HuH-7.5 (cell line): Measurements from ENCODE around the gene PAX7.
A peak's percentile ranks its signal among the peaks of the same experiment; 100 is the strongest.
"Not testable (repeated sequence)": the region's sequence is repeated elsewhere in the genome, so short reads cannot be mapped to it uniquely, and the experiment has no call there.

Source experiments
- DNase-seq: peaks from one replicate; pipeline ENCODE4 v3.0.0; 2011; ENCODE audit warnings: low spot score

Gene PAX7

DNA sequence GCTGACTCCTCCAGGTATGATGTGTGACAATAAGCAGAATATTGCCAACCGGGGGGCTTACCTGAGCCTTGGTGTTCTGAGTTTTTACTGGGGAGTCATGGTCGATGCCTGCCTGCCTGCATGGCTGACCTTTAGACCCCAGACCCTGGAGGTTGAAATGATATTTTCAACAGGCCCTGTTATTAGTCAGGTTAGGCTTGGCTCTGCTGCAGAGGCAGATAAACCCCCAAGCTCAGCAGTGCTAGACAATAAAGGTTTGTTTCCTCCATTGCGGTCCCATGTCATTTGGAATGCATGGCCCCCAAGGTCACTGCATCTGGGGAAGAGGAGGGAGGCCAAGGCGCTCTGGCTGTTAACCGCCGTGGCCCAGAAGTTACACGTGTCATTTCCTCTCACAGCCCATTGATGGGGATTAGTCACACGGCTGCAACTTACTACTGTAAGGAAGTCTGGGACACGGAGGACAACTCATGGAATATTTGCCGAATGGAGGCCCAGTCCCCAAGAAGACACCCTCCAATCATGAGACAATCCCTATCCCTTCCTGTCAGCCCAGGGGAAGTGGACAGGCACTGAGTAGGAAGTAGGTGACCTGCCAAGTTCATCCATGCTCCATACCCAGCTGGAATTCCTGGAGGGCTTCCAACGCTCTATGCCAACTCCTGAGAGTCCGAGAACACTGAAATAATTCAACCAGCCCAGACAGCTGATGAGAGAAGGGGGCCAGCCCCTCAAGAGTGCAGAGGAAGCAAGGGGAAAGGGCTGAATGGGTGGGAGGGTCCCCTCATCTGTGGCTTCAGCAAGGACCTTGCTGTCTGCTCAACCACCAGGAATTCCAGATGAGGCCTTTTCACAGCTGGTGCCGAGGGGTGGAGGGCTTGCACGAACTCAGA lies 131.5 kb downstream of the PAX7 start:
- no peak for DNase-seq

DNA sequence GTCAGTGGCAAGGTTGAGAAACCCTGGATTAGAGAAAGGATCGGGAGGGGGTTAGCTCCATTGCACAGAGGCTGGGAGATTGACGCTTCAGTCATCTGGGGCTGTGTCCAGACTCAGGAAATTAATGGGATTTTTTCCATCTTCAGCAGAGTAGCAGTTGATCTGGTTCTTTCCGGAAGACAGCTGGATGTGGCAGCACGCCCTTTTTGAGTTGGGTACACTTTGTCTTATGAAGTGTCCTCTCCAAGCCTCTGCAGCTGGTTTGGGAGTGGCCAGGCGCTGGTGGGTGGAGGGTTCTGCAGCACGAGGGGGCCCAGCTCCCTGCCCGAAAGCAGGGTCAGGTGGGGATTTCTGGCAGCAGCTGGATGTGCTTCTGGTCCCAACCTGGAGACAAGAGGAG lies 133.7 kb downstream of the PAX7 start:
- DNase-seq = no peak

DNA sequence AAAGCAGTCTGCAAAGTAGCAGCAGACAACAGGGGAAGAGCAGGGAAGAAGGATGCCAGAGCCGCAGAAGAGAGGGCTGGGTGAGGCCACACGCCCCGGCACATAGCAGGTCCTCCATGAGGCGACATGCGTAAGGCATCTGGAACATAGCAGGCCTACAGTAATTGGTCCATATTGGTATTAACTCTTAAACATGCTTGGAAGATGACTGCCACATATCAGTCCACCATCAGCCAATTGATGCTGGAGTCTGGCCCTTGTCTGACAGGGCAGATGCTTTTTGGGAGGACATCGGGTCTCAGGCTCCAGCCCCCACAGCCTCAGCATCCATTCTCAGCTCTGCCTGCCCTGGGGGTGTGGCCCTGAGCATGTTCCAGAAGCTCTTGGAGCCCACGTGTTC lies 135.1 kb downstream of the PAX7 start:
- no peak for DNase-seq

DNA sequence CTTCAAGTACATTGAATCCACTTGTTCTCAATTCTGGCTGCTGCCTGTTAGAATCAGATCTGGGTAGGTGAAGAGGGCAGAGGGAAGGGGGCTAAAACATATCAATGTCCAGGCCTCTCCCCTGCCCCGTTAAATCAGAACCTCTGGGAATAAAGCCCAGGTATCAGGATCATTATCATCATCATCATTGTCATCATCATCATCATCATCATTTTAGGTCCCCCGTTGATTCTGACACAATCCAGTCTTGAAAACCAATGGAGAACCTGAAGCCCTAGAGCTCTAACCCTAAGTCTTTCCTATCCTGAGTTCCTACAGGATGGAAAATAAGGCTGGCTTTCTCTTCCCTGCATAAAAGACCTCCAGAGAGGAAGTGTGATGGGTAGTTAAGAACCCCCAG lies 135.7 kb downstream of the PAX7 start:
- DNase-seq = no peak

DNA sequence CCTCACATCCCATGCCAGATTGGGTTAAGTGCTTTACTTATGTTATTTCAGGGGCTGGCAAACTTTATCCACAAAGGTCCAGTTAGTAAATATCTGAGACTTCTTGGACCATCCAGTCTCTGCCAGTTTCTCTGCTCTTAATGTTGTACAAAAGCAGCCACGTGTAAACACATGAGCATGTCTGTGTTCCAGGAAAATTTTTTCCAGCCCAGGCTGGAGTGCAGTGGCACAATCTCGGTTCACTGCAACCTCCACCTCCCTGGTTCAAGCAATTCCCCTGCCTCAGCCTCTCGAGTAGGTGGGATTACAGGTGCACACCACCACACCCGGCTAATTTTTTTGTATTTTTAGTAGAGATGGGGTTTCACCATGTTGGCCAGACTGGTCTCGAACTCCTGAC lies 136.9 kb downstream of the PAX7 start:
- not testable (repeated sequence) for DNase-seq

DNA sequence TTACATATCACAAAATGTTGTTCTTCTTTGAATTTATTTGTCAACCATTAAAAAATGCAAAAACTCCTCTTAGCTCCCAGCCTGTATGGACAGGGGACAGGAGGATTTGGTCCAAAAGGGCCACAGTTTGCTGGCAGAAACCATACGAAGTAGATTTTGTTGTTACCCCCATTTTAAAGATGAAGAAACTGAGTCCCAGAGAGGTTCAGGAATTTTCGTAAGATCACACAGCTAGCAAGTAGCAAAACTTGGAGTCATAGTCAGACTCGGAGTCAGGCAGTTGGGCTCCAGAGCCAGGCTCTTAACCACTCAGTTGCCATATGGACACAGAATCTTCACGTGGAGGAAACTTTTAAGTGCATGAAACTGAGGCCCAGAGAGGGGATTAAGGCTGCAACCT lies 137.4 kb downstream of the PAX7 start:
- no peak for DNase-seq

DNA sequence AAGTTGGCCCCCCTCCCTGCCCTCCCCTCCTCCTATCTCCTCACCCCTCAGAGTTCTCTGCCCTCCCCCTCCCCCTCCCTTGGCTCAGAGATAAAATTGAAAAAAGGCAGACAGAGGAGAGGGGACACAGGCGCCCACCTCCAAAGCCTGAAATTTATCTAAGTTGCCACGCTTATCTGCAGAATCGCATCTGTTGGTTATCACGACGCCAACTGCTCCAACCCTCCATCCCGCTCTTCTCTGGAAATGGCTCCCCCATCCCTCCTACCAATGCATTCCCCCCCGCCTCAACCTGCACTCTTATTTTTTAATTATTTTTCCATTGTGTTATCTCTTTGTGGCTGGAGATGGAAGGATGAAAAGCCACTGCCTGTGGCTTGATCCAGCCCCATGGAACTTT lies 138.5 kb downstream of the PAX7 start:
- no peak for DNase-seq

DNA sequence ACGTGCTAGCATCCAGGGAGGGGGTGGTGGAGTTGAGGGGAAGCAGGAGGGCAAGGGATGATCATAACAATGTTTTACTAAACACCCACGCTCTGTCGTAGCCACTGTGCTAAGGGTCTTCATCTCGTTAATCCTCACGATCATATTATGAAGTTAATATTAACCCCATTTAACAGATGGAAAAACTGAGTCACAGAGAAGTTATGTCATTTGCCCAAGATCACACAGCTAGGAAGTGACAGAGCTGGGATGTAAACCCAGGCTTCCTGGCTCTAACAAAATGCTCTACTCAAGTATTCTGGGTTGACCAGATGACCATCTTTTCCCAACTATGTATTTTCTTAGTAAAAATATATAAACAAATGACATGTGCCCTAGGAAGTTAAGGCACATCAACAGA lies 140.2 kb downstream of the PAX7 start:
- no peak for DNase-seq

DNA sequence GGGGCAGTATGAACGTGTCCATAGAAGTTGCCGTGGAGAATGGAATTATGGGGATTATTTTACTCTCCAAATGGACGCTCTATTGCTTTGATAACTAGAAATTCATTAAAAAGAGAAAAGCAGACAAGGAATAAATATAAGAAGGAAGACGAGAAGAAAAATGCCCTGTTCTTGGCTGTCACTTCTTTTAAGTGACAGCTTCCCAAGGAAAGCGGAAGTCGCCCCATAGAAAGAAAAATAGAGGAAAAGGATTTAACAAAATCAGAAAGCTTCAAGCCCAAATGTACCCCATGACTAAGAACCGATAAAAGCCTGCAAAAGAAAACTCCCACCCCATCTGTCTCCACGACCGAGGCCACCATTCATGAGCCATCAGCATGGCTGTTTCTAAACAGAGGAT lies 143.1 kb downstream of the PAX7 start:
- no peak for DNase-seq

DNA sequence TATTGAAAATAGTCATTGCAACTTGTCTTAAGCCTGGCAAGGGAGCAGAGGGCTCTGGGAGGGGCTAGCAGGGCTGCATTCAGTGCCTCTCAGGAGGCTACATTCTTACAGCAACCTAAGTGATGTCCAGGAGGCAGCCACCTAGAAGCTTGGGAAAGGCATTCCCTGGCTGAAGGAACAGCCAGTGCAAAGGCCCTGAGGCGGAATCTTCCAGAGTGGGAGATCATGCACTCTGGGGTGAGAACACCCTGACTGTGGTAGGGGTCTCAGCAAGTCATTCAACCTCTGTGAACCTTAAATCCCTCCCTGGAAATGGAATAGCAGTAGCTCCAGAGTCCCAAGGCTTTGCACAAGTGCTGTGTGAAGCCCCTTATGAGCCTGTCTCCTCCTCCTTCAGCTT lies 144.7 kb downstream of the PAX7 start:
- no peak for DNase-seq

DNA sequence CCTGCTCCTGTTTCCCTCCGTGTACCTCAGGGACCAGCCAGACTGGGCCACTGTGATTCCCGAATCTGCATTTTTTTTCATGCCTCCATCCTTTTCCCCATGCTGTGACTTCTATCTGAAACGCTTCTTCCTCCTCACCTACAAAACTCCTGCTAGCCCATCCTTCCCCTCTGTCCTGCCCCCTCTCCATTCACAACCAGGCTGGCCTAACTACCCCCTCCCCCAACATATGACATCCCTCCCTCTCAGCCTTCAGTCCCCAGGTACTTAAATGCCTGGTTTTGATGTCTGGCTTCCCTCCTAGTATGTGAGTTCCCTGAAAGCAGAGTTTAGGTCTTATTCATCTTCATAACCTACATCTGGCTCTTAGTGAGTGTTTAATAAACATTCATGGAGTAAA lies 146.1 kb downstream of the PAX7 start:
- DNase-seq = no peak

DNA sequence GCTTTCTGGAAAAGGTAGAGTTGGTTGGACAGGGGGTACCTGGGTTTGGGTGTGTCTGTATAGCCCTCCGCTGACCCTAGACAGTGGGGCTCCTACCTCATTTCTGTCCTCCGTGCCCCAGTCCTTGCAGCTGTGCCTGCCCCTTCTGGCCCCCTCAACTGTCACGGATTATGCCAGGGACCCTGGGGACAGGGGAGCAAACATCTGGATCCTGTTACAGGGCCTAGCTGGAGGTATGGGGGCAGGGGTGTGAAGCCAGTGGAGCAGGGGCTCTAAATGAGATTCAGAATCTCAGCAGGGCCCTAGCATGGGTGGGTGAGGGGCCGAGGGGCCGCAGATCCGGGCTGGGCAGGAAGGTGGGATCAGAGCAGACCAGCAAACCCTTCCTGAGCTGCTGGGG lies 147.8 kb downstream of the PAX7 start:
- no peak for DNase-seq

DNA sequence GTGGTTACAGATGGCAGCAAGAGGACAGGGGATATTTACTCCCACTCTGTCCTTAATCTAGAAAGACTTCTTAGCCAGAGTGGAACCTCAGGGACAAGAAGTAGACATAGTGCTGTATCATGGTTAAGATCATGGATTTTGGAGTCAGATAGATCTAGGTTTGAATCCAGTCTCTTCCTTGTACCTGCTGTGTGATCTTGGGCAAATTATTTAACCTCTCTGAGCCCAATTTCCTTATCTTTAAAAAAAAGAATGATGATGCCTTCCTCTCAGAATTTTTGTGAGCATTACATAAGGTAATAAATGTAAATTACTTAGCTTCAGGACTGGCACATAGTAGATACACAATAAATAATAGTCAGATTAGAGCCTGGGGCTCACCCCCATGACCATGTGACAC lies 150.4 kb downstream of the PAX7 start:
- no peak for DNase-seq

DNA sequence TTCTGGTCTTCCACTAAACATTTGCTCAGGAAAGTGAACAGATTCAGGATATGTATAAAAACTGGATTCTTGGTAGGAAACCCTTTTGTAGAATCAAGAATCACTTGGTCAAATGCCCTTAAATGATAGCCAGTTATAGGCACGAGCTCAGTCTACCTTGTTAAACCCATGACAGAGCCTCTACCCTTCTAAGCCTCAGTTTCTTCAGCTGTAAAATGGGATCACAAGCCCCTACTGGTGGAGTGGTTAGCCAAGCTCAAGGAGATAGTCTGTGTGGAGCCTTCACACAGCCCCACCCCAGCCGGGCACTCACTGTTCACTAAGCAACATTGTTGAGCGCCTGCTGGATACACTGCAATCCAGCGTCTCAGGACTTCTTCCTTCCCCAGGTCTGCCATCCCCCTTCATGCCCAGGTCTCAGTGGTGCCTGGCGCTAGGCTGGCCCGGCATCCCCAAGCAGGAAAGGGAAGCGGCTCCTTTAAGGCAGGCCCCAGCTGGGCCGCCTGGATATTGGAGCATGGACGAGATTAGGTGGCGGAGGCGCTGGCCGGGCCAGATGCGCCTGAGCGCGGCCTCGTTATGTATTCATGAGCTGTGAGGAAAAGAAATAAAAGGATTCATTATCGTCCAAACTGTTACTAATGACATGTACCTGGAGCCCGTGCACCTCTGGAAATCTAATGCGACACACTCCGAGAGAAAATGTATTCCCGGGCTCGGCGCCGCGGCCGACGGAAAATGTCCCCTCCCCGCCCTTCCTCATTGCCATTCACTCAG lies 153.2 kb downstream of the PAX7 start:
- no peak for DNase-seq

DNA sequence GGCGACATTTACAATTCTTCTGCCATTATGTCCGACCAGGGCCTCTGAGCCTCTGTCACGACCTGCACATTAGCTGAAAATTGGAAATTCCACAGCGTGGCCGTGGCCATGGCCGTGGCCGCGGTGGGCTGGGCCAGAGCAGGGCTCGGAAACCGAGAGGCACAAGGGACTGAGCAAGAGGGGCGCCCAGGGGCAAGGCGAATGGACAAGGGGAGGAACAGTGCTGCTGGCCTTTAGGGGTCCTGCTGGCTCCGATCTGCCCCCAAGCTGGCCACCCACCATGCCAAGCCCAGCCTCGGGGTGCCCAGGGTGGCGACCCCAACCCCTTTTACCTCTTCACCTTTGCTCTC lies 153.8 kb downstream of the PAX7 start:
- DNase-seq = no peak

DNA sequence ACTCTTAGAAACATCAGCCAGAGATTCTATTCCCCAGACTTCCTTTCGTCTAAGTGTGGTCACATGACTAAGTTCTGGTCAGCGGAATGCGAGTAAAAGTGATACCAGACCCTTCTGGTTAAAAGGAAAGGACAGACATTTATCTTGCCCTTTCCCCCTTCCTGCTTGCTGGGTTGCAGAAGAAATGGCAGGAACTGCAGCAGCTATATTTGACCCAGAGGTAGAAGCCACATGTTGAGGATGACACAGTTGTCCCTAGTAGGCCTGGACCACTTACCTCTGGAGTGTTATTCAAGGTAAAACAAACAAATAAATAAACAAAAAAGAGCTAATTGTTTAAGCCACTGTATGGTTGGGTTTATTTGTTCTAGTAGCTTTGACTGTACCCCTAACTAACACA lies 155.5 kb downstream of the PAX7 start:
- no peak for DNase-seq

DNA sequence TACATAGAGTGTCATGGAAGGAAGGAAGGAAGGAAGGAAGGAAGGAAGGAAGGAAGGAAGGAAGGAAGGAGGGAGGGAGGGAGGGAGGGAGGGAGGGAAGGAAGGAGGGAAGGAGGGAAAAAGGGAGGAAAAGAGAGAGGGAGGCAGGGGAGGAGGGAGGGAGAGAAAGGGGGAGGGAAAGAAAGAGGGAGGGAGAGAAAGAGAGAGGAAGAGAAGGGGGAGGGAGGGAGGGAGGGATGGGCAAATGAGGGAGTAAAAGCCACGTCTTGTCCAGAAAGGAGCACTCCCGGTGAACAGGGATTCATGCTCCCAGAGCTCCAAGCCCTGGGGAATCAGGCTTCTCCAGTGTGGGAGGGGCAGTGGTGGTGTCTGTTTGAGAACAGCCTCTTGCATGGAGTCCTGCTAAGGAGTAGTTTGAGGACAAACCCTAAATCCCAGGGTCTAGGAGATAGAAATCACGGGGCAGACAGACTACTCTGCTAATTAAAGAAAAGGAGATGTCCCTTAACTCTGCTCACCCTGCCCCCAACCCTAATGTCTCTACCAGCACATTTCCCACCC lies 157.3 kb downstream of the PAX7 start:
- DNase-seq = no peak

DNA sequence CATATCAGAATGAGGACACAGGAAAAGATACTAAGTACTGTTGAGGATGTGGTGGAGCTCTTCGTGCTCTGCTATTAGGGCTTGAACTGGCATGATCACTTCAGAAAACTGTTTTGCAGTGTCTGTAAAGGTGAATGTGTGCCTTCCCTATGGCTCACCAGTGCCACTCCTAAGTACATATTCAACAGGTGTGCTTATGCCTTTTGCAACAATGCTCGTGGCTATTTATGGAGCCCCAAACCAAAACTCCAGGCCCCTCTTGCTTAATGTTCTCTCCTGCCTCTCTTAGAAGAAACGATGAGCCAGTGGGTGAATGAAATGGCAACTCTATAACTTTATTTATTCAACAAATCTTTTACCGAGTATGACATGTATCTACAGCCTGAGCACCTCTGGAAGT lies 158.6 kb downstream of the PAX7 start:
- DNase-seq = no peak

DNA sequence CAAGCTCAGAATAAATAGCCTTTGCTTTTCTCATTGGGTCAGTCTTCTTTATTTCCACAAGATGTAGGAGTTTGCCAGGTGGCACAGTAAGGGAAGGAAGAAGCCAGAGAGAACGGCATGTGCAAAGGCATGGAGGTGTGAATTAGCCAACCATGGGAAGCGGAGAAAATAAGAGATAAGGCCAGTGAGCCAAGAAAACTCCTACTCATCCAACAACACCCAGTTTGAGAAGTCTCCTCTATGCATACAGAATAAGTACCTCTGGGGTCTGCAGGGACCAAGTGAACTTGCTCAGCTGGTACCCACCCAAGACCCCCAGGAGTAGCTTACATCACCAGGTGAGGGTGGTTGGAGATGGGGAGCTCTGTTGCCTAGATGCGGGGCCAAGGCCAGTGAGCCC lies 162.1 kb downstream of the PAX7 start:
- no peak for DNase-seq

DNA sequence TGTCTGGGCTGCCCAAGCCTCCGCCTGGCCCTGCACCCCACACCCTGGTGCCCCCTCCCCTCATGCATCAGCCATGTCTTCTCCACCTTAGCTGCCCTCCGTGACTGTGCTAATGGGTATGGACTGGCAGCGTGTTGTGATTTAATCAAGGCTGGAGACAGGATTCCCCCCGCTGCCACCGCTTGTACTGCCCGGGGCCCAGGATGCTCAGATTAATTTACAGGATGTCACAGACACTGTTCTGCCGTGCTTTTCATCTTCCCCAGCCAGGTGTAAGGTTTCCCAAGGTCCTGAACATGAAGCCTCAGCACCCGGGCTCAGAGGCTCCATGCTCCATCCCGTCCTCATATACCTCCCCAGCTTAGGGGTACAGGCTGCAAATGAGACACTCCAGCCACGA lies 162.5 kb downstream of the PAX7 start:
- no peak for DNase-seq

DNA sequence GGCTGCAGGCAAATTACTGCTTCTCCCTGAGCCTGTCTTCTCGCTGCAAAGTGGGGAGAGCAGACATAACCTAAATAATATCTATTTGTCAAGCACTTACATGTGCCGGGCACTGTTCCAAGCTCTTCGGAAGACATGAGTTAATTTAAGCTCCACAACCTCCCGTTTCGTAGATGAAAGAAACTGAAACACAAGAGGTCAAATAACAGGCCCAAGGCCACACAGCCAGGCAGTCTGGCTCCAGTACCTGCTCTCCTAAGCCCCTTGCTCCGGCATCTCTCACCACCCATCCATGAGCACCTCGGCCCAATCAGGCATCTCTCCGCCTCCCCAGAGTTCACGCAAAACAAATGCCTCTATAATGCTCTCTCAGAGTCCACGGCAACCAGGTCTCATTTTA lies 163.4 kb downstream of the PAX7 start:
- no peak for DNase-seq

DNA sequence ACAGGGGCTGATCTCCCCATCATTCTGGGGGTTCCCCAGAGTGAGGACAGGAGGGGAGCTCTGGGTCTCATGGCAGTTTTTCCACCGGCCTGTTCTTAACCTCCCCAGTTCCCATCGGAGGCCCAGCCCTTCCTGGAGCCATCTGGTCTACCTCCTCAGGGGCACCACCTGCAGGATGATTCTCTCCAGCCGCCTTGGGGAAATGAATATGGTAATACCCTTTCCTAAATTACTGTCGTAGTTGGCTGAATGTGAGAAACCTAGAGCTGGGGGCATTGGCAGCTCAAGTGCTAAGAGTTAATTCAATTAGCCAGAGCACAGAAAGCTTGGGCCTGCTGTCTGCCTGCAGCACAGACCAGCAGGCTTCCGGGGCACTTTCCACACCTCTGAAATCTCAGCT lies 163.9 kb downstream of the PAX7 start:
- peak; percentile 54 for DNase-seq

DNA sequence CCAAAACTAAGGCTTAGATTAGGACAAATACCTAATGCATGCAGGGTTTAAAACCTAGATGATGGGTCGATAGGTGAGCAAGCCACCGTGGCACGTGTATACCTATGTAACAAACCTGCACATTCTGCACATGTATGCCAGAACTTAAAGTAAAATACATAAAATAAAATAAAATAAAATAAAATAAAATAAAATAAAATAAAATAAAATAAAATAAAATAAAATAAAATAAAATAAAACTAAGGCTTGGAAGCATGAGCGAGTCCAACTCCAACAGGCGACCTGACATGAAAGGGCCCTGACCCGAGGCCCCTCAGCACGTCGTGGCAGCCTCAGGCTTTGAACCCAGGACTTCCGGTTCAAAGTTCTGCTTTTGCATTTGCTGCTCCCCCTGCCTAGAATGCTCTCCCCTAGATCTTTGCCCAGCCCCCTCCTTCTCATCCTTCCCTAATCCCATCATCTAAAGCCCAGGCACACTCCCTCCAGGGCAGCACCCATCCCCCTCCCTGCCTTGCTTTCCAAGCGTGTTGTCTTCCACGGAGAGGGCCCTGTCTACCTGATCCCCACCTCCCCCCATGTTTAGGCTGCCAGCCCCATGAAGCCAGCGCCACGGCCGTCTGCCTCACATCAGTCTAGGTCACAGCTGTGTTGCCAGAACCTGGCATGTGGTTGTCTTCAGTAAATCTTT lies 164.5 kb downstream of the PAX7 start:
- no peak for DNase-seq
